NAMALWA (cell line): Measurements from ENCODE around the gene CBR4.

Experiments used
- DNase-seq: peaks from one replicate; pipeline ENCODE4 v3.0.0-alpha.2; 2015; ENCODE audit warnings: low spot score

The CBR4 gene

GRCh38 chr4:169033660-169034059, 23.6 kb upstream of the CBR4 start:
- DNase-seq = no peak

GRCh38 chr4:169032883-169033645, 23.0 kb upstream of the CBR4 start:
- no peak for DNase-seq

DNA sequence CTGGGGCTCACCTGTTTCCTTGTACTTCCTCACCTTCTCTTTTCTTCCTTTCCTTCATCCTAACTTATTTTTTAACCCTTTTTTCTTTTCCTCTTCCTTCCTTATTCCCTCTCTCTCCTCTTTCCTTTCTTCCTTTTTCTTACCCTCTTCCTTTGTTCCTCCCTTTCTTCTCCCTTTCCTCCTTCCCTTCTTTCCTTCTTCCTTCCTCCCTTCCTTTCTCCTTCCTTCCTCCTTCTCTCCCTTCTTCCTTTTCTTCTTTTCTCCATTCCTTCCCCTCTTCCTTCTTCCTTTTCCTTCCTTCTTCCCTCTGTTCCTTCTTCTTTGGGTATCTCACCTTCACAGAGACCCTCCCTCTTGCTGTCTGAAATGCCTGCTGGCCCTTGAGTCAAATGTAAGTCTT, 22.1 kb upstream of the CBR4 start:
- no peak for DNase-seq

- no peak for DNase-seq
These were observed 21.3 kb upstream of the CBR4 start for GRCh38 chr4:169031392-169031791.

- no peak for DNase-seq
These were observed 20.5 kb upstream of the CBR4 start for GRCh38 chr4:169030562-169030982.

DNA sequence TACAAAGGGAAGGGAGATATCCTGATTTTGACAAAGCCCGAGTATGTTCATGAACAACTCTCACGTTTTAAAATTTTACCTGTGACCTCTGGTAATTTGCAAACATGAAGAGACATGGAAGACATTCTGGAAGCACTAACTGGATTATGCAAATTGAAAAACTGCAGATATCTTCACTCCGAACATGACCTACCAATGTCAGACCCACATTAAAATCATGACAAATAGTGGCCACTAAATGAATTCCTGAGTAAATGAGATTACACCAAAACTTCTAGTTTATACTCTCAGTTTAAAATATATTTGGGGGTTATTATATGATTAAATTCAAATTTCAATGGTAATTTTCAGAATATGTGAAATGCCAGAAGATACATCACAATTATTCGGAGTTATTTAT, 19.9 kb upstream of the CBR4 start:
- no peak for DNase-seq

DNA sequence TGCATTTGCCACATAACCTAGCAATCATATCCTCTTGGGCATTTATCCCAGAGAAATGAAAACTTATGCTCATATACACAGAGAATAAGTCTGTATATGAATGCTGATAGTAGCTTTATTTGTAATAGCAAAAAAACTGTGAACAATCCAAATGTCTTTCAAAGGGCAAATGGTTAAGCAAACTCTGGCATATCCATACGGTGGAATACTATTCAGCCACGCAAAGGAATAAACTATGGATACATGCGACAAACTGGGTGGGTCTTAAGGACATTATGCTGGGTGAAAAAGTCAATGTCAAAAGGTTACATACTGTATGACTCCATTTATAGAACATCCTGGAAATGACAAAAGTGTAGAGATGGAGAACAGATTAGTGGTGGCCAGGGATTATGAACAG, 17.6 kb upstream of the CBR4 start:
- no peak for DNase-seq

DNA sequence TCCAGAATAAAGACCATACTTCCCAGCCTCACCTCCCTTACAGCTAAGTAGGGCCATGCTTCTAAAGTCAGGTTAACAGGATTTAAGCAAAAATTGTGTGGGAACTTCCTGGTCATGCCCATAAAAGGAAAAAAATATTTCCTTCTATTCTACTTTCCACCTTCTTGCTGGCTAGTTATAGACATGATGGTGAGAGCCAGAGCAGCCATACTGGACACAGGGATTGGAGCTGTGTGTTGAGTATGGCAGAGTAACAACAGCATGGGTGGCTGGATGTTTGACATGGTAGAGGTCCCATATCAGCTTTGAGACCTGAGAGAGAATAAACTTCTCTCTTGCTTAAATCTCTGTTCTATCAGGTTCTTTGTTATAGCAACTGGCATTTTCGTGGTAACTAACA, 15.1 kb upstream of the CBR4 start:
- no peak for DNase-seq

GRCh38 chr4:169024762-169025161, 14.7 kb upstream of the CBR4 start:
- peak; percentile 47 for DNase-seq

- no peak for DNase-seq
These were observed 8.4 kb upstream of the CBR4 start for GRCh38 chr4:169018406-169018805.

- no peak for DNase-seq
These were observed 7.9 kb upstream of the CBR4 start for GRCh38 chr4:169017971-169018370.

DNA sequence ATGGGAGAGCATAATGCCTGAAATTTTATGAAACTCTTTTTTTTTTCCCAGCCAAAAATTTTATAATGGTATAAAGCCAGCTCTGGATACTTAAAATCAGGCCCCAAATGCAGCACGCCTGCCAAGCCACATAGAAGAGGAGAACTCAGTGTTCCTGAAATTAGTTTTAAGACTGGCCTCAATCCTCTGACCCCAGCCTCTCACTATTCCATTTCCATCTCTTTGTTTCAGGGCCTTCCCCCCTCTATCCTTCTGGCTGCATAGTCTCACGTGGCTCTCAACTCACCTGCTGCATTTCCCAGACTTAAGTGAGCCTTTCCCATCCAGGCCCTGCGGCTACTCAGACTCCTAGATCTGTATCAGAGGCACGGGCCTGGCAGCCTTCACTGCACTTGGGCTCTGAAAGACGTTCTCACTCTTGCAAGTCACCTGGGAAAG, 5.2 kb upstream of the CBR4 start:
- no peak for DNase-seq

DNA sequence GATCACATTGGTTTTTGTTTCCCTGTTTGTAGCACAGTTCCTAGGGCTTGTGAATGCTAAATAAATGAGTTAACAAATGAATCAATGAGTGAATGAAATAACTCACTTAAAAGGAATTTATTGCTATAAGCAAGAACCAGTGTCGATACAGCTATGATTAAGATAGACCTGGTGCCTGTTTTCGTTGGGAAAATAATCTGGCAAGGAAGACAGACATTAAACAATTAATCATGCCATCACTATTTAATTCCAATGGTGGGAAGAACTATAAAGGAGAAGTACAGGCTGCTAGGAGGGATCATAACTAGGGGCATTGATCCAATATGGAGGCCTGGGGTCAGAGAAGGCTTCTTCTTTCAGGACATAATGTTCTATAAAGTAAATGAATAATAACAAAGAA, 4.5 kb upstream of the CBR4 start:
- DNase-seq = no peak

DNA sequence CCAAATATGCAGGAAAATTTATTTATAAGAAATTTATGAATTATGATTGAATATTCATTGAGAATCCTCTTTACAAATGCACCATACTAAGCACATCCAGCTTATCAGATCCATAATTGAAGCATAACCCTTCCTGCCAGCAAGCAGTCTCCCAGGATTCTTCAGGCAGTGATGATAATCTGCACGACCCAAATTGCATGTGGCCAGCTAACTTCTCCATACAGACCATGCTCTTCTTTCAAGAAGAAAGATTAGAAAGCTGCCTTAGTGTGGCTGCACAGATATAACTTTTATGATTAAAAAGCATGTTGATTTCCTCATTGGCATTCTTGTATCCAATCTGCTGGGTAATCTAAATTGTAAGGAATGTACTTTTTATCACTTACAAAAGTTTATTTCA, 3.3 kb upstream of the CBR4 start:
- no peak for DNase-seq

DNA sequence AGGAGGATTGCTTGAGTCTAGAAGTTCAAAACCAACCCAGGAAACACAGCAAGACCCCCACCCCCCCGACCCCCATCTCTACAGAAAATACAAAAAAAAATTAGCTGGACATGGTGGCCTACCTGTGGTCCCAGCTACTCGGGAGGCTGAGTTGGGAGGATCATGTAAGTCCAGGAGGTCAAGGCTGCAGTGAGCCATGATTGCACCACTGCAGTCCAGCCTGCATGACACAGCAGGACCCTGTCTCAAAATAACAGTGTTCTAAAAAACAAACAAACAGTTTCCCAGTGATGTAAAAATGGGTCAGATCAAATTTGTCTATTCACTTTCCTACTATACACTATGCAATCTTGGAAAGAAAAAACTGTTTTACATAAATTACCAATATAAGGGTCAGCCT, 2.0 kb upstream of the CBR4 start:
- no peak for DNase-seq

- DNase-seq = peak; percentile 78
These were observed 550 bp downstream of the CBR4 start for GRCh38 chr4:169009286-169010124.

DNA sequence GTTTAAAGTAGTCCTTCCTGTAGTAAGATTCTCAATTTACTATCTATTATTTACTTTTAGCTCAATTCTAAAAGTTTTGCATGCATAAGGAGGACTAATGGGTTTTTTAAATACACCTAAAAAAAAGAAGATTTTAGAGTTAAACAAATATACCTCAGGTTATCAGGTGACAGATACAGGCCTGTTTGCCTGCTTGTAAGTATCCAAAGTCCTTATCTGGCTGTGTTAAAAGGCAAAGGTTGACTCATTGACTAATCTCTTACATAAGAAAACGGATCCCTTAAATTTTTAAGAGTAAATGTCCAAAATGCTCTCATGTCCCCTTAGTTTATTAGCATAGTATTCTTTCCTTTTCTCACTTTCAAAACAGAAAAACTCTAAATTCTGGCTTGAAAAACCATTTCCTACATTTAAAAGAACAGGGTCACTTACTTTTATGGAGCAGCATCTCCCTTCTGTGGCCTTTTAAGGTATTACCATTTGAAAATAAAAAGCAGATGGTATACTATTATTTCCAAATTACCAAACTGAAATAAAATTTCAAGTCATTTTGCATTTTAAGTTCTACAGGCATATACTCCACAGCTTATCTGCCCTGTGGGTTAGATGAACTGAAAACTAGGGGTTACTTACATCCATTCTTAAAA, 4.5 kb downstream of the CBR4 start:
- DNase-seq = peak; percentile 37

DNA sequence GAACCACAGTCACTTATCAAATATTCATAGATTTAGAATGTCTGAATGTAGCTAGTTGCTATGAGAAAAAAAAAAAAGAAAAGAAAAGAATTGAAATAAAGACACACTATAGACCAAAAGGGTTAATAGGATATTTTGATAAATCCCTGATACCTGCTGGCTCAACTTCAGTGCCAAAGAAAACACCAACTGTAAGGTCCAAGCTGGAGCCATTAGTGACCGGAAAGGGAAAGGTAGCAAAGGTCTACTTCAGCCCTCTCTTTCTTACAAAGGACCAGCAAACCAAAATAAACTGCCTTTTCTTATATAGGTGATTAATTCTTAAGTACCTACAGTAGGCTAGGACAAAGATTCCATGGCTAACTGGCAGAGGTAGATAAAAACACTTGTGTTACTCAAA, 9.7 kb downstream of the CBR4 start:
- DNase-seq = no peak

GRCh38 chr4:168999809-169000208, 10.2 kb downstream of the CBR4 start:
- no peak for DNase-seq

DNA sequence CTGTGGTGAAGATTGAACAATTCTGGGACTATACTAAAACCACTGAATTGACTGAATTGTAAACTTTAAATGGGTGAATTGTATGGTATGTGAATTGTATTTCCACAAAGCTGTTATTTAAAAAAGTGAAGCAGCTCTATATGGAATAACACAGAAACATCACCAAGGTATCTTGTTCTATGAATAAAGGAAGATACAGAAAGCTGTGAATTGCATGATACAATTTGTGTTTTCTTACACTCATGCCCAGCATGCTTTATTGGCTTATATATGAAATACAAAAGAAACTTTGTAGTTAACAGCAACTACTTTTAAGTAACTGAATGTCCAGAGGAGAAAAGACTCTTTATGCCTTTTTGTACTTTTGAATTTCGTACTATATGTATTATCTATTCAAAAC, 11.5 kb downstream of the CBR4 start:
- DNase-seq = no peak

DNA sequence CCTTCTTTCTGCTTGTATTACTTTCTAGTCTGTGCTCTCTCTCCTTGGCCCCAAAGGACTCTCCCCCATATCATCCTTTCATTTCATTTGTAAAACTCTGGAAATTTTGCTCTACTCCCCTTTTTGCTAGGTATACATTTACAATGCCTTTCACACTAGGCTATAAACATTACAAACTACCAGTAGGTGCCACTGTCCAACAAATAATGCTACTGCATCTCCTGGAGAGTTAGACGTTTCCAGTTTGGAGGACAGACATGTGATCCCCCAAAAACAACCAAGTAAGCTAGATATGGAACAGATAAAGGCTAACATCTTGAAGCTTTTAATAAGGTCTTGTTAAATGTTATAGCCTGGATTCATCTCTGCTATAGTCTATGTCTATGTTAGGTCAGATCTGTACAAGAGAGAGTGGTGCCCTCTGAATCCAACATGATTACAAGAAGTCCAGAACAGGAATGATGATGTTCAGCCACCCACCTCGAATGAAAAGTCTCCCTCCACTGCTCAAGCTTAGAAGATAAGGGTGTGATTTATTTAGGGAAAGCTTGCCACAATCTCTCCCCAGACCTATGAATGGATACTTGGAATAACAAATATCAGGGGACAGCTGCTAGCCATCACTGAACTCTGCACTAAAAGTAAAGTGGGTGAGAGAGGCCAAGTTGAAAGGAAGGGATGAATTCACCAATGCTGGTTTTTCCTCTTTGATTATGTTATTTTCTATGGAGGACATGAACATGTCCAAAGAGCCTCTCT, 14.3 kb downstream of the CBR4 start:
- DNase-seq = peak; percentile 20

GRCh38 chr4:168994958-168995357, 15.1 kb downstream of the CBR4 start:
- no peak for DNase-seq
